Omental fat pad (tissue), 4 donors: ENCODE results near the gene INHBB. TPM values are rescaled to one million over a fixed set of nuclear protein-coding genes. Genes with fewer than 3 reads are reported as not detected.

ENCODE experiments used
- ATAC-seq: fragments of 150-250 bp; one replicate; pipeline ENCODE4 v1.9.1; 2016; ENCODE audit warnings: mild to moderate bottlenecking, moderate library complexity; ENCODE audit not compliant: low FRiP score
- DNase-seq: peaks from one replicate; pipeline ENCODE4 v3.0.0-alpha.2; 2019; ENCODE audit warnings: low spot score
- CTCF ChIP-seq, 3 donors: fragments of 450-650 bp; IDR thresholded peaks; one replicate each; pipeline ENCODE4 v1.5.1; 2016 to 2017; ENCODE audit warnings: antibody characterized with exemption in 3 of 3, mild to moderate bottlenecking in 3 of 3, moderate library complexity in 2 of 3
- total RNA-seq, 4 donors: library from RNA; depleted of rRNA; stranded (reverse); fragments of >200 nt; gene quantifications; one replicate each; pipeline ENCODE4 v1.1.0, GENCODE V29; 2016

INHBB gene
- total RNA-seq, 4 donors from 2014 or later: 6.7 to 59.8 (median 28.6) TPM

DNA sequence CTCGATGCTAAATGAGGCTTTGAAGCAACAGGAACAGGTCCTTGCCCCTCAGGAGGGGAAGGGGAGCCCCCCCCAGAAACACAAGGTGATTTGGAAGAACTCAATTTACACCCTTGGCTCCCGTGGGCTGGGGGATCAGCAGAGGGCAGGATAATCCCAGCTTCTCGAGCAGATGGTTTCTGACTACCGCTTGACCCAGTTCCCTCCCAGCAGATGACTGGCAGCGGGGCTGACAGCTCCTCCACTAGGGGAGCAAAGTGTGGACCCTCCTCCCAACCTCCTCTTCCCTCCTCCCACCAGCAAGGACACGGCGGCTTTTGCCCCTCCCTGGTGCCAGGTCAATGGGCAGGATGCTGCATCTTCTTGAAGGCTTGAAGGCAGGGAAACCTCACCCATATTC lies 3.5 kb upstream of the INHBB start:
- no peak for TF ChIP-seq CTCF (IDR thresholded peaks at IDR 0.05)
- DNase-seq: no peak
- no peak for ATAC-seq

DNA sequence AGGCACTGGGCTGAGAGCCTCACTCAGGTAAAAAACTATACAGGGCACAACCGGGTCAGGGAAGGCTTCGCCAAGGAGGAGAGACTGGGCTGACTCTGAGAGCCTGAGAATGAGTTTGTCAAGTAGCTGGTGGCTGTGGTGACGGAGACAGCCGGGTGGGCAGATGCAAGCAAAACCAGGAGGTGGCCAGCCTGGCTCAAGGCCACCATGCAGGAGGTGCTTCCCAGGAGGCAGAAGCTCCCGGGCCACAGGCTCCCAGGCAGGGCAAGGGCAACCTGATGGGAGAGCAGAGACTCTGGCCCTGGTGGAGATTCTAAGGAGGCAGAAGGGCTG lies 2.9 kb upstream of the INHBB start:
- no peak for ATAC-seq
- TF ChIP-seq CTCF (IDR thresholded peaks at IDR 0.05): no peak
- DNase-seq: no peak

DNA sequence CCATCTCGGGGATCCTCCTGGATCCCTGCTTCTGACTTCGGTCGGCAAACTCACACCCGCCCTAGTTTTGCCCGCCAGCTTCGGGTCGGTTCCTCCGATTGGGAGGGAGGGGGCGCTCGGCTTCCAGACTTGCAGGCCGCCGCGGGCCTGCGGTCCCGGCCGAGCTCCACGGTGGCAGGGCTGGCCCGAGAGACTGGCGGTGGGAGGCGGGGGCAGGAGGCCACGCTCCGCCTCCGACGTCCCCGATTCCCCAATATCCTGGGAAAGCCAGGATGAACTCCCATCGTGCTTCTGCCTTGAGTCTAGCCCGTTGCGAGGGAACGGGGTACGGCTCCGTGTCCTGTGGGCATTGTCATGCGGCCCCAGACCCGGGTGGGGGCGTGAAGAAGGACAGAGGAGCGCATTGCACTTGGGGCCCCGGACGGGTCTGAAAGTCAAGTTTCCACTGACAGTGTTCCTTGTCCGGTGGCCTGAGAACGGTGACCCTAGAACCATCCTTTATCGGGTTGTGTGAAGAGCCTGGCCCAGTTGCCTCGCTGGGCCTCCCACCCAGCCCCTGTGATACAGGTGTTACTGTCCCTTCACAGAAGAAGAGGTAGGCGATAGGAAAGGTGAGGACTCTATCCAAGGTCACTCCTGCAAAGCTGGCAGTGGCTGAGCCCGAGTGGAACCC lies 2.4 kb upstream of the INHBB start:
- peak; percentile 62 for ATAC-seq
- DNase-seq: peak; percentile 34
- peak in 2 of 3 donors; percentile 61 to 79 for TF ChIP-seq CTCF (IDR thresholded peaks at IDR 0.05)

DNA sequence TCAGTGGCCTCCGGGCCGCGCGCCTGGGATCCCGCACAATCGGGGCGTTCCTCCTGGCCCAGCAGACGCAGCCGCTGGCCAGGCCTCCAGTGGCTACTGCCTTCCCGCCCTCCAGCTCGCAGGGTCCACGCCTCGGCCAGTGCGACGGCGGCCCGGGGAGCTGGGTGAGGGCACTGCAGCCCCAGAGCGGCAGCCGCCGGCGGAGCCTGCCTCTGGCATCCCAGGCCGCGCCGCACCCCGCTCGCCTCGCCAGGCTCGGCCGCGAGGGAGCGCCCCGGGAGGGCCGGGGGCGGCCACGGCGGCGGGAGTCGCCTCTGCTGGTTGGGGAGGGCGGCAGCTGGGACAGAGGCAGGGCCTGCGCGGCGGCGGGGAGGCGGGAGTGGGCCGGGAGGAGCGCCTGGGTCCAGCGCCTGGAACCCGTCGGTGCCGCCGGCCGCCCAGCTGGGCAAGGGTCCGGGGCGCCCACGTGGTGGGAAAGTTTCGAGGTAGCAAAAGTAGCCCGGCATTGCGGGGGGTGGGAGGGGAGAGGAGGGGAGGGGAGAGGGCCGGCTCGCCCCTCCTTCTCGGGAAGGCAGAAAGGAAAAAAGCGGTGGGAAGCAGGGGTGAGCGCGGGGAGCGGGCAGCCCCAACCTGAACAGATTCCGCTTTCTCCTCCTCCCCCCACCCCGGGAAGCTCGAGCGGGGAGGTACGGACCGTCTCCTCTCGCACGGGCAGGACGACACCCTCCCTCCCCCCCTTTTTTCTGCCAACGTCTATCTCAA lies 1.5 kb upstream of the INHBB start:
- ATAC-seq: peak; percentile 19

GRCh38 chr2:120344976-120345581 lies 857 bp upstream of the INHBB start:
- ATAC-seq: peak; percentile 24
- no peak for DNase-seq
- no peak for TF ChIP-seq CTCF (IDR thresholded peaks at IDR 0.05)

More for the DNA sequence above, 1.5 kb upstream of the INHBB start:
- DNase-seq: no peak
- no peak for TF ChIP-seq CTCF (IDR thresholded peaks at IDR 0.05)

GRCh38 chr2:120345608-120346007 lies 328 bp upstream of the INHBB start:
- no peak for TF ChIP-seq CTCF (IDR thresholded peaks at IDR 0.05)
- ATAC-seq (no peak), DNase-seq (no peak)
